ENCODE measurements around the gene FARS2.

Gene FARS2

GRCh38 chr6:5540370-5540769 is 279.1 kb downstream of the FARS2 start:
- Histone ChIP-seq H3K27ac (no peak overlapping the region), H3K4me1 (no peaks in the 10 kb centered on the region), H3K4me3 (no peak overlapping the region), H3K36me3 (peaks cover 4% of the 10 kb centered on the region; the same call in 1 of the 2 replicates), H4K20me1 (no peaks in the 10 kb centered on the region), H3K9ac (no peak overlapping the region), H3K4me2 (no peak overlapping the region), H3K9me3 (no peaks in the 10 kb centered on the region), H3K27me3 (no peaks in the 10 kb centered on the region; the same call in 1 of the 2 replicates)
- no peak for TF ChIP-seq Cebpa-rat (IDR thresholded peaks at IDR 0.05)

GRCh38 chr6:5541025-5541424 is 279.7 kb downstream of the FARS2 start:
- Histone ChIP-seq H3K27me3 (no peaks in the 10 kb centered on the region; the same call in 1 of the 2 replicates), H3K4me1 (no peaks in the 10 kb centered on the region), H4K20me1 (no peaks in the 10 kb centered on the region), H3K9ac (no peak overlapping the region), H3K36me3 (peaks cover 10% of the 10 kb centered on the region; the same call in 1 of the 2 replicates), H3K4me2 (no peak overlapping the region), H3K9me3 (no peaks in the 10 kb centered on the region), H3K27ac (no peak overlapping the region), H3K4me3 (no peak overlapping the region)
- no peak for TF ChIP-seq Cebpa-rat (IDR thresholded peaks at IDR 0.05)

GRCh38 chr6:5541751-5542432 is 280.6 kb downstream of the FARS2 start:
- Histone ChIP-seq H3K27ac (no peak overlapping the region), H3K36me3 (peaks cover 13% of the 10 kb centered on the region; the same call in 1 of the 2 replicates)
- TF ChIP-seq Cebpa-rat (IDR thresholded peaks at IDR 0.05): no peak

GRCh38 chr6:5547556-5547955 is 286.2 kb downstream of the FARS2 start:
- H3K4me1 ChIP-seq: no peaks in the 10 kb centered on the region
- no peaks in the 10 kb centered on the region; the same call in 1 of the 2 replicates for H3K27me3 ChIP-seq
- H3K36me3 ChIP-seq: peaks cover 30% of the 10 kb centered on the region
- no peaks in the 10 kb centered on the region for H4K20me1 ChIP-seq
- no peak for TF ChIP-seq Cebpa-rat (IDR thresholded peaks at IDR 0.05)
- no peak overlapping the region for H3K4me2 ChIP-seq
- no peak overlapping the region for H3K9ac ChIP-seq
- H3K9me3 ChIP-seq: peaks cover 18% of the 10 kb centered on the region
- no peak overlapping the region for H3K4me3 ChIP-seq
- no peak overlapping the region for H3K27ac ChIP-seq

More at GRCh38 chr6:5541751-5542432, 280.6 kb downstream of the FARS2 start:
- no peak overlapping the region for H3K4me3 ChIP-seq
- H3K9me3 ChIP-seq: no peaks in the 10 kb centered on the region
- H3K27me3 ChIP-seq: no peaks in the 10 kb centered on the region; the same call in 1 of the 2 replicates
- no peaks in the 10 kb centered on the region for H3K4me1 ChIP-seq
- no peak overlapping the region for H3K9ac ChIP-seq
- H4K20me1 ChIP-seq: no peaks in the 10 kb centered on the region
- H3K4me2 ChIP-seq: no peak overlapping the region

GRCh38 chr6:5550631-5551030 is 289.3 kb downstream of the FARS2 start:
- no peaks in the 10 kb centered on the region for H4K20me1 ChIP-seq

GRCh38 chr6:5552243-5552642 is 290.9 kb downstream of the FARS2 start:
- H3K4me3 ChIP-seq: no peak overlapping the region
- TF ChIP-seq Cebpa-rat (IDR thresholded peaks at IDR 0.05): no peak
- no peak overlapping the region for H3K27ac ChIP-seq
- no peaks in the 10 kb centered on the region for H4K20me1 ChIP-seq
- no peak overlapping the region for H3K4me2 ChIP-seq
- no peaks in the 10 kb centered on the region for H3K4me1 ChIP-seq
- H3K27me3 ChIP-seq: no peaks in the 10 kb centered on the region
- no peak overlapping the region for H3K9ac ChIP-seq
- H3K9me3 ChIP-seq: peaks cover 18% of the 10 kb centered on the region
- H3K36me3 ChIP-seq: peaks cover 16% of the 10 kb centered on the region

More at GRCh38 chr6:5550631-5551030, 289.3 kb downstream of the FARS2 start:
- no peak overlapping the region for H3K27ac ChIP-seq
- no peaks in the 10 kb centered on the region for H3K4me1 ChIP-seq
- H3K9me3 ChIP-seq: peaks cover 18% of the 10 kb centered on the region
- H3K9ac ChIP-seq: no peak overlapping the region
- H3K27me3 ChIP-seq: no peaks in the 10 kb centered on the region
- TF ChIP-seq Cebpa-rat (IDR thresholded peaks at IDR 0.05): no peak
- no peak overlapping the region for H3K4me3 ChIP-seq
- H3K4me2 ChIP-seq: no peak overlapping the region
- peaks cover 23% of the 10 kb centered on the region for H3K36me3 ChIP-seq

- no peaks in the 10 kb centered on the region for H3K27me3 ChIP-seq
- H3K36me3 ChIP-seq: peaks cover 8% of the 10 kb centered on the region; the same call in 1 of the 2 replicates
- TF ChIP-seq Cebpa-rat (IDR thresholded peaks at IDR 0.05): no peak
- H3K4me3 ChIP-seq: no peak overlapping the region
- H3K9me3 ChIP-seq: peaks cover 12% of the 10 kb centered on the region
- H4K20me1 ChIP-seq: no peaks in the 10 kb centered on the region
- no peaks in the 10 kb centered on the region for H3K4me1 ChIP-seq
- H3K9ac ChIP-seq: no peak overlapping the region
- H3K4me2 ChIP-seq: no peak overlapping the region
- H3K27ac ChIP-seq: no peak overlapping the region
These were observed 292.5 kb downstream of the FARS2 start for GRCh38 chr6:5553767-5554166.

GRCh38 chr6:5554226-5554625 is 292.9 kb downstream of the FARS2 start:
- H3K27me3 ChIP-seq: no peaks in the 10 kb centered on the region
- H3K4me1 ChIP-seq: no peaks in the 10 kb centered on the region
- H3K4me3 ChIP-seq: no peak overlapping the region
- H4K20me1 ChIP-seq: no peaks in the 10 kb centered on the region
- H3K36me3 ChIP-seq: peaks cover 8% of the 10 kb centered on the region; the same call in 1 of the 2 replicates
- no peak overlapping the region for H3K9ac ChIP-seq
- no peak overlapping the region for H3K4me2 ChIP-seq
- H3K9me3 ChIP-seq: peaks cover 12% of the 10 kb centered on the region
- TF ChIP-seq Cebpa-rat (IDR thresholded peaks at IDR 0.05): no peak
- H3K27ac ChIP-seq: no peak overlapping the region

- H3K27ac ChIP-seq: no peak overlapping the region
- no peaks in the 10 kb centered on the region for H4K20me1 ChIP-seq
- TF ChIP-seq Cebpa-rat (IDR thresholded peaks at IDR 0.05): no peak
- H3K36me3 ChIP-seq: no peaks in the 10 kb centered on the region
- H3K4me2 ChIP-seq: no peak overlapping the region
- no peaks in the 10 kb centered on the region for H3K27me3 ChIP-seq
- no peak overlapping the region for H3K9ac ChIP-seq
- H3K4me3 ChIP-seq: no peak overlapping the region
- no peaks in the 10 kb centered on the region for H3K4me1 ChIP-seq
- H3K9me3 ChIP-seq: no peaks in the 10 kb centered on the region
These were observed 294.7 kb downstream of the FARS2 start for GRCh38 chr6:5556011-5556410.

- H3K36me3 ChIP-seq: no peaks in the 10 kb centered on the region
- no peak overlapping the region for H3K9ac ChIP-seq
- H3K27ac ChIP-seq: no peak overlapping the region
- no peak overlapping the region for H3K4me2 ChIP-seq
- no peaks in the 10 kb centered on the region for H3K4me1 ChIP-seq
- H3K9me3 ChIP-seq: no peaks in the 10 kb centered on the region
- no peak overlapping the region for H3K4me3 ChIP-seq
- no peaks in the 10 kb centered on the region for H3K27me3 ChIP-seq
- TF ChIP-seq Cebpa-rat (IDR thresholded peaks at IDR 0.05): no peak
- H4K20me1 ChIP-seq: no peaks in the 10 kb centered on the region
These were observed 296.2 kb downstream of the FARS2 start for GRCh38 chr6:5557506-5557905.

Data from BLaER1 (cell line).